HCT116 (cell line): ENCODE data around the gene CA7. TPM values are rescaled to one million over a fixed set of nuclear protein-coding genes. Genes with fewer than 3 reads are reported as not detected.

Source experiments
- ATF3 ChIP-seq: IDR thresholded peaks from 2 replicates; pipeline ENCODE4 v1.6.1; 2012
- EGR1 ChIP-seq: IDR thresholded peaks from 2 replicates; pipeline ENCODE4 v1.6.1; 2012; ENCODE audit warnings: low read depth
- EZH2 ChIP-seq: fragments of 200-600 bp; sonication (generic); IDR thresholded peaks from 2 replicates; pipeline ENCODE4 v1.6.1; 2017; ENCODE audit warnings: antibody characterized with exemption, mixed run types
- POLR2AphosphoS5 ChIP-seq: IDR thresholded peaks from 2 replicates; pipeline ENCODE4 v1.6.1; 2011; ENCODE audit warnings: mild to moderate bottlenecking, low read depth, low read length, moderate library complexity
- REST ChIP-seq: IDR thresholded peaks from 2 replicates; pipeline ENCODE4 v1.6.1; 2012; ENCODE audit warnings: low read depth
- total RNA-seq: library from RNA; stranded (reverse); gene quantifications from one replicate; pipeline ENCODE4 v1.2.1, GENCODE V29; 2021; ENCODE audit not compliant: unreplicated experiment
- TF ChIP-seq, protein P1 (sequence below), 3 experiments: fragments of 200-600 bp in 1 of 3; sonication (generic) in 1 of 3; IDR thresholded peaks in 2 of 3; conservative IDR thresholded peaks in 1 of 3; 2 replicates each; pipeline ENCODE4 v1.5.1; 2012 to 2017; ENCODE audit warnings: low read depth in 2 of 3, low read length in 2 of 3, antibody characterized with exemption in 1 of 3, borderline replicate concordance in 1 of 3, control low read depth in 1 of 3, mild to moderate bottlenecking in 1 of 3, mixed read lengths in 1 of 3, mixed run types in 1 of 3, moderate library complexity in 1 of 3; ENCODE audit not compliant: insufficient read depth in 1 of 3

CA7 gene
- total RNA-seq, 1 experiment from 2014 or later, result not detected

GRCh38 chr16:66872943-66873684 is 28.9 kb downstream of the CA7 start (continued):
- TF ChIP-seq REST, result no peak
- TF ChIP-seq ATF3, result no peak
- TF ChIP-seq EGR1, result 0 out of 2 replicates have a peak, but pooled peaks have one; percentile 42
- TF ChIP-seq, protein P1, sequence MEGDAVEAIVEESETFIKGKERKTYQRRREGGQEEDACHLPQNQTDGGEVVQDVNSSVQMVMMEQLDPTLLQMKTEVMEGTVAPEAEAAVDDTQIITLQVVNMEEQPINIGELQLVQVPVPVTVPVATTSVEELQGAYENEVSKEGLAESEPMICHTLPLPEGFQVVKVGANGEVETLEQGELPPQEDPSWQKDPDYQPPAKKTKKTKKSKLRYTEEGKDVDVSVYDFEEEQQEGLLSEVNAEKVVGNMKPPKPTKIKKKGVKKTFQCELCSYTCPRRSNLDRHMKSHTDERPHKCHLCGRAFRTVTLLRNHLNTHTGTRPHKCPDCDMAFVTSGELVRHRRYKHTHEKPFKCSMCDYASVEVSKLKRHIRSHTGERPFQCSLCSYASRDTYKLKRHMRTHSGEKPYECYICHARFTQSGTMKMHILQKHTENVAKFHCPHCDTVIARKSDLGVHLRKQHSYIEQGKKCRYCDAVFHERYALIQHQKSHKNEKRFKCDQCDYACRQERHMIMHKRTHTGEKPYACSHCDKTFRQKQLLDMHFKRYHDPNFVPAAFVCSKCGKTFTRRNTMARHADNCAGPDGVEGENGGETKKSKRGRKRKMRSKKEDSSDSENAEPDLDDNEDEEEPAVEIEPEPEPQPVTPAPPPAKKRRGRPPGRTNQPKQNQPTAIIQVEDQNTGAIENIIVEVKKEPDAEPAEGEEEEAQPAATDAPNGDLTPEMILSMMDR (IDR thresholded peaks at IDR 0.05 in 2 of 3, conservative IDR thresholded peaks at IDR 0.05 in 1 of 3; ENCODE audit: borderline replicate concordance in 1 of 3, insufficient read depth in 1 of 3, low read depth in 2 of 3, low read length in 2 of 3), result peak; percentile 74 to 95 (median 91)
- TF ChIP-seq EZH2, result no peak
- TF ChIP-seq POLR2AphosphoS5, result peak; percentile 67
